Measurements from ENCODE around the gene DDX11. TPM values are rescaled to one million over a fixed set of nuclear protein-coding genes. Genes with fewer than 3 reads are reported as not detected.
"Not testable (repeated sequence)": the region's sequence is repeated elsewhere in the genome, so short reads cannot be mapped to it uniquely, and the experiment has no call there.

Gene DDX11
- total and polyA plus RNA-seq, 2 donors (not counting 1 experiment from before 2014, with no cell fraction given), result 68.0 to 90.2 TPM

GRCh38 chr12:31127209-31127848 lies 53.7 kb downstream of the DDX11 start:
- H3K27ac Mint-ChIP-seq; DNase-seq; intact Hi-C loops (cut with micrococcal nuclease); H3K9ac ChIP-seq (ENCODE audit: low read length); H4K20me1 ChIP-seq (ENCODE audit: control insufficient read depth, insufficient read depth, low read length, poor library complexity, severe bottlenecking); H3K36me3 ChIP-seq (replicated peaks in 1 of 2; ENCODE audit: control extremely low read depth in 1 of 2, control insufficient read depth in 1 of 2, extremely low read depth in 1 of 2, insufficient read depth in 2 of 2, low read length in 1 of 2); H3K79me2 ChIP-seq (ENCODE audit: control insufficient read depth, insufficient read depth, low read length); H3K27ac ChIP-seq (ENCODE audit: low read length in 2 of 2); H3K4me2 ChIP-seq (replicated peaks; ENCODE audit: low read depth, low read length, poor library complexity, severe bottlenecking); H3K4me3 ChIP-seq (ENCODE audit: control extremely low read depth in 1 of 5, extremely low read depth in 1 of 5, insufficient read depth in 1 of 5, low read depth in 2 of 5, low read length in 4 of 5); H3K9me3 Mint-ChIP-seq (ENCODE audit: insufficient read depth); H3K9me3 ChIP-seq (ENCODE audit: control extremely low read depth in 1 of 3, control insufficient read depth in 2 of 3, insufficient read depth in 1 of 3, low read length in 2 of 3); H3K4me1 Mint-ChIP-seq; ATAC-seq (ENCODE audit: low read depth); H3K4me1 ChIP-seq (ENCODE audit: control insufficient read depth in 2 of 2, insufficient read depth in 2 of 2, low read length in 2 of 2); CTCF ChIA-PET; H2AFZ ChIP-seq (ENCODE audit: insufficient read depth, low read depth, low read length, poor library complexity, severe bottlenecking); POLR2A ChIA-PET; H3K27me3 ChIP-seq (replicated peaks in 1 of 4; ENCODE audit: control extremely low read depth in 1 of 4, control insufficient read depth in 3 of 4, insufficient read depth in 4 of 4, low read length in 3 of 4); H3K4me3 Mint-ChIP-seq: not testable (repeated sequence)
- no CpG with 5 or more reads among the region's 4 CpGs for WGBS (ENCODE audit: insufficient coverage)
- H3K27me3 Mint-ChIP-seq, result peaks cover 12% of the 10 kb centered on the region

GRCh38 chr12:31136581-31136980 lies 62.9 kb downstream of the DDX11 start:
- H3K9me3 ChIP-seq (ENCODE audit: control extremely low read depth in 1 of 3, control insufficient read depth in 2 of 3, insufficient read depth in 1 of 3, low read length in 2 of 3); H3K4me2 ChIP-seq (replicated peaks; ENCODE audit: low read depth, low read length, poor library complexity, severe bottlenecking); H3K4me3 Mint-ChIP-seq; H3K79me2 ChIP-seq (ENCODE audit: control insufficient read depth, insufficient read depth, low read length); DNase-seq; H4K20me1 ChIP-seq (ENCODE audit: control insufficient read depth, insufficient read depth, low read length, poor library complexity, severe bottlenecking); H3K9me3 Mint-ChIP-seq (ENCODE audit: insufficient read depth); POLR2A ChIA-PET; H3K27me3 Mint-ChIP-seq; H3K27me3 ChIP-seq (replicated peaks in 1 of 4; ENCODE audit: control extremely low read depth in 1 of 4, control insufficient read depth in 3 of 4, insufficient read depth in 4 of 4, low read length in 3 of 4); ATAC-seq (ENCODE audit: low read depth); H2AFZ ChIP-seq (ENCODE audit: insufficient read depth, low read depth, low read length, poor library complexity, severe bottlenecking); H3K36me3 ChIP-seq (replicated peaks in 1 of 2; ENCODE audit: control extremely low read depth in 1 of 2, control insufficient read depth in 1 of 2, extremely low read depth in 1 of 2, insufficient read depth in 2 of 2, low read length in 1 of 2); intact Hi-C loops (cut with micrococcal nuclease); H3K9ac ChIP-seq (ENCODE audit: low read length); H3K4me3 ChIP-seq (ENCODE audit: control extremely low read depth in 1 of 5, extremely low read depth in 1 of 5, insufficient read depth in 1 of 5, low read depth in 2 of 5, low read length in 4 of 5); H3K4me1 Mint-ChIP-seq; H3K27ac Mint-ChIP-seq; H3K4me1 ChIP-seq (ENCODE audit: control insufficient read depth in 2 of 2, insufficient read depth in 2 of 2, low read length in 2 of 2); CTCF ChIA-PET; H3K27ac ChIP-seq (ENCODE audit: low read length in 2 of 2): not testable (repeated sequence)
- WGBS (ENCODE audit: insufficient coverage), result no CpG with 5 or more reads among the region's 2 CpGs

GRCh38 chr12:31144768-31145167 lies 71.1 kb downstream of the DDX11 start:
- ATAC-seq (ENCODE audit: low read depth); H3K9ac ChIP-seq (ENCODE audit: low read length); H3K9me3 Mint-ChIP-seq (ENCODE audit: insufficient read depth); H4K20me1 ChIP-seq (ENCODE audit: control insufficient read depth, insufficient read depth, low read length, poor library complexity, severe bottlenecking); CTCF ChIA-PET; H3K27ac ChIP-seq (ENCODE audit: low read length in 2 of 2); H3K9me3 ChIP-seq (ENCODE audit: control extremely low read depth in 1 of 3, control insufficient read depth in 2 of 3, insufficient read depth in 1 of 3, low read length in 2 of 3); H3K27me3 Mint-ChIP-seq; H3K27me3 ChIP-seq (replicated peaks in 1 of 4; ENCODE audit: control extremely low read depth in 1 of 4, control insufficient read depth in 3 of 4, insufficient read depth in 4 of 4, low read length in 3 of 4); H3K4me3 Mint-ChIP-seq; H3K4me1 ChIP-seq (ENCODE audit: control insufficient read depth in 2 of 2, insufficient read depth in 2 of 2, low read length in 2 of 2); intact Hi-C loops (cut with micrococcal nuclease); H2AFZ ChIP-seq (ENCODE audit: insufficient read depth, low read depth, low read length, poor library complexity, severe bottlenecking); POLR2A ChIA-PET; H3K79me2 ChIP-seq (ENCODE audit: control insufficient read depth, insufficient read depth, low read length); DNase-seq; H3K4me3 ChIP-seq (ENCODE audit: control extremely low read depth in 1 of 5, extremely low read depth in 1 of 5, insufficient read depth in 1 of 5, low read depth in 2 of 5, low read length in 4 of 5); H3K4me2 ChIP-seq (replicated peaks; ENCODE audit: low read depth, low read length, poor library complexity, severe bottlenecking); H3K4me1 Mint-ChIP-seq; H3K36me3 ChIP-seq (replicated peaks in 1 of 2; ENCODE audit: control extremely low read depth in 1 of 2, control insufficient read depth in 1 of 2, extremely low read depth in 1 of 2, insufficient read depth in 2 of 2, low read length in 1 of 2); H3K27ac Mint-ChIP-seq: not testable (repeated sequence)
- no CpG with 5 or more reads among the region's 9 CpGs for WGBS (ENCODE audit: insufficient coverage)

GRCh38 chr12:31145296-31145695 lies 71.6 kb downstream of the DDX11 start:
- DNase-seq; H2AFZ ChIP-seq (ENCODE audit: insufficient read depth, low read depth, low read length, poor library complexity, severe bottlenecking); H3K36me3 ChIP-seq (replicated peaks in 1 of 2; ENCODE audit: control extremely low read depth in 1 of 2, control insufficient read depth in 1 of 2, extremely low read depth in 1 of 2, insufficient read depth in 2 of 2, low read length in 1 of 2); H4K20me1 ChIP-seq (ENCODE audit: control insufficient read depth, insufficient read depth, low read length, poor library complexity, severe bottlenecking); H3K9me3 ChIP-seq (ENCODE audit: control extremely low read depth in 1 of 3, control insufficient read depth in 2 of 3, insufficient read depth in 1 of 3, low read length in 2 of 3); H3K4me2 ChIP-seq (replicated peaks; ENCODE audit: low read depth, low read length, poor library complexity, severe bottlenecking); H3K9ac ChIP-seq (ENCODE audit: low read length); H3K27me3 ChIP-seq (replicated peaks in 1 of 4; ENCODE audit: control extremely low read depth in 1 of 4, control insufficient read depth in 3 of 4, insufficient read depth in 4 of 4, low read length in 3 of 4); H3K79me2 ChIP-seq (ENCODE audit: control insufficient read depth, insufficient read depth, low read length); H3K4me1 ChIP-seq (ENCODE audit: control insufficient read depth in 2 of 2, insufficient read depth in 2 of 2, low read length in 2 of 2); POLR2A ChIA-PET; intact Hi-C loops (cut with micrococcal nuclease); H3K4me3 ChIP-seq (ENCODE audit: control extremely low read depth in 1 of 5, extremely low read depth in 1 of 5, insufficient read depth in 1 of 5, low read depth in 2 of 5, low read length in 4 of 5); H3K27me3 Mint-ChIP-seq; H3K4me3 Mint-ChIP-seq; H3K4me1 Mint-ChIP-seq; ATAC-seq (ENCODE audit: low read depth); H3K27ac Mint-ChIP-seq; H3K9me3 Mint-ChIP-seq (ENCODE audit: insufficient read depth); H3K27ac ChIP-seq (ENCODE audit: low read length in 2 of 2); CTCF ChIA-PET: not testable (repeated sequence)
- WGBS (ENCODE audit: insufficient coverage), result no CpG with 5 or more reads among the region's 6 CpGs

Data from B cell (primary cell).